CD8-positive, alpha-beta memory T cell (primary cell): ENCODE data around the gene MGAT3. TPM values are rescaled to one million over a fixed set of nuclear protein-coding genes. Genes with fewer than 3 reads are reported as not detected.

ENCODE experiments used
- CTCF ChIA-PET: fragments of 350-600 bp; sonication (Branson Sonifier 250); formaldehyde crosslinking; loops from one replicate; lab custom pipeline; 2021; ENCODE audit warnings: antibody characterized with exemption; lab: Charles Lee
- POLR2A ChIA-PET: fragments of 350-600 bp; sonication (Branson Sonifier 250); formaldehyde crosslinking; loops from one replicate; lab custom pipeline; 2021; ENCODE audit warnings: antibody characterized with exemption; lab: Charles Lee
- DNase-seq, 5 donors: peaks; one replicate each; pipeline versions ENCODE4 v3.0.0 to v3.0.0-alpha.2; 2020 to 2022; ENCODE audit warnings: mixed read lengths in 1 of 5
- H3K27ac ChIP-seq: one replicate; pipeline ENCODE4 v1.7.0; 2013; ENCODE audit warnings: low read depth, mild to moderate bottlenecking, low read length, moderate library complexity
- H3K27me3 ChIP-seq: 2 replicates; pipeline ENCODE4 v1.7.0; 2013; ENCODE audit warnings: low read length, mild to moderate bottlenecking; ENCODE audit not compliant: insufficient read depth, poor library complexity, severe bottlenecking
- H3K36me3 ChIP-seq: 2 replicates; pipeline ENCODE4 v1.7.0; 2013; ENCODE audit warnings: mild to moderate bottlenecking, low read length, moderate library complexity; ENCODE audit not compliant: insufficient read depth
- H3K4me1 ChIP-seq: 2 replicates; pipeline ENCODE4 v1.7.0; 2013; ENCODE audit warnings: mild to moderate bottlenecking, low read length, moderate library complexity; ENCODE audit not compliant: insufficient read depth
- H3K4me3 ChIP-seq: 2 replicates; pipeline ENCODE4 v1.7.0; 2013; ENCODE audit warnings: mild to moderate bottlenecking, low read length
- H3K9me3 ChIP-seq: 2 replicates; pipeline ENCODE4 v1.7.0; 2013; ENCODE audit warnings: mild to moderate bottlenecking, low read length
- H3K27ac Mint-ChIP-seq, 8 donors: one replicate each; pipeline ENCODE4 v1.8.0; 2020 to 2021; ENCODE audit warnings: mixed read lengths in 8 of 8, mild to moderate bottlenecking in 6 of 8, inconsistent platforms in 3 of 8, moderate library complexity in 3 of 8
- H3K27me3 Mint-ChIP-seq, 2 donors: one replicate each; pipeline ENCODE4 v1.8.0; 2020 to 2021; ENCODE audit warnings: mixed read lengths in 2 of 2, mild to moderate bottlenecking in 1 of 2, moderate library complexity in 1 of 2
- H3K36me3 Mint-ChIP-seq, 3 donors: one replicate each; pipeline ENCODE4 v1.8.0; 2020 to 2021; ENCODE audit warnings: mixed read lengths in 3 of 3, inconsistent platforms in 1 of 3, mild to moderate bottlenecking in 1 of 3
- H3K4me1 Mint-ChIP-seq, 3 donors: one replicate each; pipeline ENCODE4 v1.8.0; 2020 to 2021; ENCODE audit warnings: mixed read lengths in 3 of 3, inconsistent platforms in 1 of 3, mild to moderate bottlenecking in 1 of 3
- H3K4me3 Mint-ChIP-seq, 7 donors: one replicate each; pipeline ENCODE4 v1.8.0; 2020 to 2021; ENCODE audit warnings: mixed read lengths in 7 of 7, mild to moderate bottlenecking in 6 of 7, moderate library complexity in 4 of 7, inconsistent platforms in 2 of 7
- H3K9me3 Mint-ChIP-seq, 5 donors: one replicate each; pipeline ENCODE4 v1.8.0; 2020 to 2022; ENCODE audit warnings: mixed read lengths in 5 of 5, mild to moderate bottlenecking in 3 of 5, moderate library complexity in 2 of 5, inconsistent platforms in 1 of 5
- polyA plus RNA-seq: library from polyadenylated mRNA; unstranded; fragments of 300-500 nt; fragmentation: Illumina TruSeq; gene quantifications from one replicate; pipeline ENCODE4 v1.2.3, GENCODE V29; 2021
- total RNA-seq, 2 experiments: library from RNA; stranded (reverse); gene quantifications; one replicate each; pipeline ENCODE4 v1.2.3, GENCODE V29; 2021

The MGAT3 gene
- total and polyA plus RNA-seq, 3 experiments from 2014 or later, result 0.03 to 0.37 (median 0.27) TPM

DNA sequence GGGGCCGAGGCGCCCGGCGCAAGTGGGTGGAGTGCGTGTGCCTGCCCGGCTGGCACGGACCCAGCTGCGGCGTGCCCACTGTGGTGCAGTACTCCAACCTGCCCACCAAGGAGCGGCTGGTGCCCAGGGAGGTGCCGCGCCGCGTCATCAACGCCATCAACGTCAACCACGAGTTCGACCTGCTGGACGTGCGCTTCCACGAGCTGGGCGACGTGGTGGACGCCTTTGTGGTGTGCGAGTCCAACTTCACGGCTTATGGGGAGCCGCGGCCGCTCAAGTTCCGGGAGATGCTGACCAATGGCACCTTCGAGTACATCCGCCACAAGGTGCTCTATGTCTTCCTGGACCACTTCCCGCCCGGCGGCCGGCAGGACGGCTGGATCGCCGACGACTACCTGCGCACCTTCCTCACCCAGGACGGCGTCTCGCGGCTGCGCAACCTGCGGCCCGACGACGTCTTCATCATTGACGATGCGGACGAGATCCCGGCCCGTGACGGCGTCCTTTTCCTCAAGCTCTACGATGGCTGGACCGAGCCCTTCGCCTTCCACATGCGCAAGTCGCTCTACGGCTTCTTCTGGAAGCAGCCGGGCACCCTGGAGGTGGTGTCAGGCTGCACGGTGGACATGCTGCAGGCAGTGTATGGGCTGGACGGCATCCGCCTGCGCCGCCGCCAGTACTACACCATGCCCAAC, 31.2 kb downstream of the MGAT3 start:
- H3K9me3 ChIP-seq, result no peaks in the 10 kb centered on the region
- H3K9me3 Mint-ChIP-seq, result no peaks in the 10 kb centered on the region
- H3K4me3 ChIP-seq, result no peak overlapping the region
- POLR2A ChIA-PET, result no interaction called here
- no peak overlapping the region for H3K27ac ChIP-seq
- H3K27me3 ChIP-seq, result no peaks in the 10 kb centered on the region
- H3K36me3 Mint-ChIP-seq, result no peaks in the 10 kb centered on the region
- H3K4me1 Mint-ChIP-seq, result peaks cover 4 to 7% (median 6%) of the 10 kb centered on the region in 3 donors
- no peaks in the 10 kb centered on the region for H3K36me3 ChIP-seq
- DNase-seq, result no peak
- H3K27me3 Mint-ChIP-seq, result peaks cover 4% of the 10 kb centered on the region in 2 donors
- CTCF ChIA-PET, result no interaction called here
- no peak overlapping the region for H3K27ac Mint-ChIP-seq
- H3K4me3 Mint-ChIP-seq, result no peak overlapping the region
- H3K4me1 ChIP-seq, result peaks cover 10% of the 10 kb centered on the region

DNA sequence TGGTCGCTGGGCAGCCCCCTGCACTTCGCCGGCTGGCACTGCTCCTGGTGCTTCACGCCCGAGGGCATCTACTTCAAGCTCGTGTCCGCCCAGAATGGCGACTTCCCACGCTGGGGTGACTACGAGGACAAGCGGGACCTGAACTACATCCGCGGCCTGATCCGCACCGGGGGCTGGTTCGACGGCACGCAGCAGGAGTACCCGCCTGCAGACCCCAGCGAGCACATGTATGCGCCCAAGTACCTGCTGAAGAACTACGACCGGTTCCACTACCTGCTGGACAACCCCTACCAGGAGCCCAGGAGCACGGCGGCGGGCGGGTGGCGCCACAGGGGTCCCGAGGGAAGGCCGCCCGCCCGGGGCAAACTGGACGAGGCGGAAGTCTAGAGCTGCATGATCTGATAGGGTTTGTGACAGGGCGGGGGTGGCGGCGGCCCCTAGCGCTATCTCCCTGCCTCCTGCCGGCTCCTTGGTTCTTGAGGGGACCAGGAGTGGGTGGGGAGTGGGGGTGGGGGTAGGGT, 31.8 kb downstream of the MGAT3 start:
- CTCF ChIA-PET, result interaction anchor here (2.2 kb wide), 1 partner anchor 13 kb away, joined by 6 read pairs; the partner anchor contains the start of gene MIEF1
- H3K4me3 Mint-ChIP-seq, result no peak overlapping the region
- H3K27me3 Mint-ChIP-seq, result peaks cover 4% of the 10 kb centered on the region in 2 donors
- no peak for DNase-seq
- POLR2A ChIA-PET, result no interaction called here
- H3K27ac Mint-ChIP-seq, result no peak overlapping the region
- no peaks in the 10 kb centered on the region for H3K27me3 ChIP-seq
- H3K9me3 Mint-ChIP-seq, result no peaks in the 10 kb centered on the region
- peaks cover 10% of the 10 kb centered on the region for H3K4me1 ChIP-seq
- no peaks in the 10 kb centered on the region for H3K9me3 ChIP-seq
- H3K4me1 Mint-ChIP-seq, result peaks cover 4 to 7% (median 6%) of the 10 kb centered on the region in 3 donors
- no peaks in the 10 kb centered on the region for H3K36me3 Mint-ChIP-seq
- no peak overlapping the region for H3K4me3 ChIP-seq
- H3K27ac ChIP-seq, result no peak overlapping the region
- H3K36me3 ChIP-seq, result no peaks in the 10 kb centered on the region

DNA sequence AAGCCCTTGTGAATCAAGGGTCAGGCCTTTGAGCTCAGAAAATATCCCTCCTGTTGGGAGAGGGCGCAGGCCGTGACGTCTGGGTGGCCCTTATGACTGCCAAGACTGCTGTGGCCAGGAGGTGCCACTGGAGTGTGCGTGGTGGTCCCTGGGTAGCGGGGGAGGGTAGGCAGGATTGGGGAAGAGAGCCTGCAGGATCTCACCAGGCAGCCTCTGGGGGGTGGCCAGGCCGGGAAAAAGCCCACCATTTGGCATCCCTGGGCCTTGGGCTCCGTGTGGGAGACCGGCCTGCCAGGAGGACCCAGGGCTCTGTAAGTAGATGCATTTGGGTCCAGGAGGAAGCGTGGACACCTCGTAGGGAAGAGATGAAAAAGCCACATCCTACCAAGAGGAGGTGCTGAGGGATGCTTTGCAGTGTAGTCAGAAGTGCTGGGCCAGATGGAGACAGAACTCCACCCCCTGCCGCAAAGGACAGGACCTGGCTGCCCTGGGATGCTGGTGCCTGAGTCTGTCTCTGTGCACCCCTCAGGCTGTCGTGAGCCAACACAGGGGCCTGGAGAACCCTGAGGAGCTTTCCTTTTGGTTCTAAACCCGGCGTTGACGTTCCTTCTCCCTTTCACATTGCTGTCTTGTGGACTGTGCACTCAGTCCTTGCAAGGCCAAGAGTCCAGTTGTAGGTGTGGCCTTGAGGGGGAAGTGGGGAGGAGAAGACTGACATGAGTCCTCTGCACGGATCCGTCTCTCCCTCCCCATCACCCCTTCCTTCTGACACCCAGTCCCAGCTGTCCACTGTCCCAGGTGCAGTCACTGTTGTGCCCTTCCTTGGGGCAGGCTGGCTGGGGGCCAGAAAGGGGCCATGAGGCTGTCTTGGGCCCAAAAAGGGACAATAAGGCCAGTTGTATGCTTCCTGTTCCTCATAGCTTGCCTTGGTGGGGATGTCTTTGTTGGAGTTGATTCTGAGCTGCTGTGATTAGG, 32.6 kb downstream of the MGAT3 start:
- Mint-ChIP-seq H3K4me3 (no peak overlapping the region), H3K36me3 (no peaks in the 10 kb centered on the region), H3K4me1 (peaks cover 4 to 7% (median 6%) of the 10 kb centered on the region in 3 donors), H3K27ac (peak overlapping the region in 1 of 8 donors; percentile 17), H3K27me3 (peaks cover 4% of the 10 kb centered on the region in 2 donors), H3K9me3 (no peaks in the 10 kb centered on the region)
- Histone ChIP-seq H3K36me3 (no peaks in the 10 kb centered on the region), H3K27ac (no peak overlapping the region), H3K27me3 (no peaks in the 10 kb centered on the region), H3K9me3 (no peaks in the 10 kb centered on the region), H3K4me1 (peaks cover 10% of the 10 kb centered on the region), H3K4me3 (no peak overlapping the region)
- CTCF ChIA-PET, result interaction anchor here (0.8 to 2.2 kb wide), 7 partner anchors 12 to 536 kb away, joined by 3 to 17 read pairs (median 4); partner anchors contain the start of gene MIEF1
- DNase-seq, result no peak
- POLR2A ChIA-PET, result interaction anchor here (0.6 to 1.3 kb wide), 4 partner anchors 13 to 309 kb away, joined by 3 to 4 read pairs (median 4); partner anchors contain the start of genes MIEF1 and TAB1

DNA sequence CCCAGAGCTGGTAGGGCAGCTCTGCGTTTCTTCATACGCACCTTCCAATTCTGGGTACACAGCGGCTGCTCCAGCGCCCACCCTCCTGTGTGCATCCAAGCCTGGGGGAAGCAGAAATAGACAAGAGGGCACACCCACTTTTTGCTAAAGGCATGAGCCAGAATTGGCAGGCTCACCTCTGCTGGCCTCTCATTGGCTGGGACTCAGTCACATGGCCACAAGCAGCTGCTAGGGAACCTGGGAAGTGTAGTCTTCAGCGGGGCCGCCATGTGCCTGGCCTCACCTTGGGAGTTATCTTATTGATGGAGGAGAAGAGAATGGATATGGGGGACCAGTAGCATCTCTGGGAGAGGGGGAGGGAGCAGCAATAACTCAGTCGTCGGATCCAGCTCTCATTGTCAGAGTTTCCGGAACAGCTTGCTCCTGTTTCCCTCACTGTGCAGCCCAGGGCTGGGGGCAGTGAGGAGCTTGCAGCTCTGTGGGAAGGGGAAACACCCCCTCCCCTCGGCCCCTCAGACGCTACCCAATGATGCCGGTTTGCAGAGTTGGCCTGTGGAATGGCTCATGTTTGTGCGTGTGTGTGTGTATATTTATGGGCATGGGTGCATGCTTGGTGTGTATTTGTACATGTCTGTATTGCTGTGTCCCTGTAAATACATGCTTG, 33.5 kb downstream of the MGAT3 start:
- no peak overlapping the region for H3K27ac Mint-ChIP-seq
- Histone ChIP-seq H3K27ac (no peak overlapping the region), H3K9me3 (no peaks in the 10 kb centered on the region), H3K4me3 (no peak overlapping the region), H3K36me3 (no peaks in the 10 kb centered on the region), H3K4me1 (peaks cover 10% of the 10 kb centered on the region), H3K27me3 (no peaks in the 10 kb centered on the region)
- ChIA-PET CTCF (interaction anchor here (0.8 to 2.2 kb wide), 7 partner anchors 12 to 535 kb away, joined by 3 to 17 read pairs (median 4); partner anchors contain the start of gene MIEF1), POLR2A (interaction anchor here (0.5 to 1.3 kb wide), 3 partner anchors 12 to 90 kb away, joined by 3 to 8 read pairs (median 4); partner anchors contain the start of genes MIEF1 and TAB1)
- H3K9me3 Mint-ChIP-seq, result no peaks in the 10 kb centered on the region
- H3K4me3 Mint-ChIP-seq, result no peak overlapping the region
- DNase-seq, result peak; percentile 62 to 82 (median 67)
- peaks cover 0 to 4% of the 10 kb centered on the region in 2 donors for H3K27me3 Mint-ChIP-seq
- no peaks in the 10 kb centered on the region for H3K36me3 Mint-ChIP-seq
- H3K4me1 Mint-ChIP-seq, result peaks cover 4 to 7% (median 6%) of the 10 kb centered on the region in 3 donors

DNA sequence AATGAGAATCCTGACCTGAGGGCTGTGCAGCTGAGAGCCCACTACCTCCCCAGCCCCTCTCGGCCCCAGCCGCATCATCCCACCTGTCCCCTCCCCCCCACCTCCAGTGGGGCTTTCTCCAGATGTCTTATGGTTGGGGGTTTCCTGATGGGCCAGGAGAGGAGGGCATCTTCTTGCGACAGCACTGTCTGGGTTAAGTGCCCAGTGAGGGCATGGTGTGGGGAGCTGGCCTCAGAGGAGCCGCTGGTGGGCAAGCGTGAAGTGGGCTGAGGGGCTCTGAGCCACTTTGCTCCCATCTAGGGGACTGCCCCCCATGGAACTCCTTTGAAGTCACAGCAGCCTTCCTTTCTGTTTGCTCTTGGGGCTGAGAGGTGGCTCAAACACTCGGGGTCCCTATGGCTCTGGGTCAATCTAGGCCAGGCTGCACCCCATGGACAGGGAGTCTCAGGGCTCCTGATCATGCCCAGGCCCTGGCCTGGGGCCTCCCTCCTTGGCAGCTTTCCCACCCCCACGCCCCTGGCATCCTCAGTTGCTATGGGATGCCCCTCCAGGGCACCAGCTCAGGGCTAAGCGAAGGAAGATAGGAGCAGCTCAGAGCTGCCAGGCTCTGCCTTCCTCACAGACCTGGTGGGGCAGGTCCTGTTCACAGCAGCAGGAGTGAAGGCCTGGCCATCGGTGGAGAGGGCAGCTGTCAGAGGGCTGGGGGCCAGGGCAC, 34.3 kb downstream of the MGAT3 start:
- CTCF ChIA-PET, result interaction anchor here (1.0 to 2.2 kb wide), 5 partner anchors 11 to 148 kb away, joined by 3 to 17 read pairs (median 4); partner anchors contain the start of genes MIEF1 and TAB1

DNA sequence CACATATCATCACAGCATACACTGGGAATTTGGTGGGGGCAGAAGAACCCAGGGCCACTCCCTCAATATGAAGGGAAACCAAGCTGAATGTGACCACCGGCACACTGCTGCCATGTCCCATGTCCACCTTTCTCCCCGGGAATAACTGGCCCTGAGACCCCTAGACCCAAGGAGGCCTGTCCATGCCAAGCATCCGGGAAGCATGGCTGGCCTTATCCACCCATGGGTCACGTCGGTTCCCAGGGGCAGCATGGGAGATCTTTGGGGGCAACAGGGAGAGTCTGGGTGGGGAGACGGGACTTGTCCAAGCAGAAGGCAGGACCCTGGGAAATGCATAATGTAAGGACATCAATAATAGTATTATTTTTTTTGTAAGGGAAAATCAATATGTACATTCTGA, 34.9 kb downstream of the MGAT3 start:
- Mint-ChIP-seq H3K36me3 (no peaks in the 10 kb centered on the region), H3K4me3 (no peak overlapping the region), H3K4me1 (peaks cover 4 to 7% (median 6%) of the 10 kb centered on the region in 3 donors), H3K27ac (no peak overlapping the region), H3K27me3 (peaks cover 0 to 4% of the 10 kb centered on the region in 2 donors), H3K9me3 (no peaks in the 10 kb centered on the region)
- Histone ChIP-seq H3K4me1 (peaks cover 16% of the 10 kb centered on the region), H3K9me3 (no peaks in the 10 kb centered on the region), H3K4me3 (no peak overlapping the region), H3K27me3 (no peaks in the 10 kb centered on the region), H3K27ac (no peak overlapping the region), H3K36me3 (no peaks in the 10 kb centered on the region)
- ChIA-PET CTCF (interaction anchor here (1.0 to 3.9 kb wide), 3 partner anchors 23 to 92 kb away, joined by 3 to 57 read pairs (median 3); partner anchors contain the start of gene TAB1), POLR2A (interaction anchor here (1.1 kb wide), 1 partner anchor 37 kb away, joined by 3 read pairs; no protein-coding TSS in a partner anchor)
- no peak for DNase-seq

More for the DNA sequence above, 34.3 kb downstream of the MGAT3 start:
- Mint-ChIP-seq H3K4me3 (no peak overlapping the region), H3K4me1 (peaks cover 4 to 7% (median 6%) of the 10 kb centered on the region in 3 donors), H3K9me3 (no peaks in the 10 kb centered on the region), H3K27ac (no peak overlapping the region), H3K27me3 (peaks cover 0 to 4% of the 10 kb centered on the region in 2 donors), H3K36me3 (no peaks in the 10 kb centered on the region)
- no peak overlapping the region for H3K27ac ChIP-seq
- no peaks in the 10 kb centered on the region for H3K27me3 ChIP-seq
- no peaks in the 10 kb centered on the region for H3K36me3 ChIP-seq
- H3K4me3 ChIP-seq, result no peak overlapping the region
- DNase-seq, result no peak
- POLR2A ChIA-PET, result interaction anchor here (0.9 to 1.1 kb wide), 2 partner anchors 38 to 91 kb away, joined by 3 read pairs; partner anchors contain the start of gene TAB1
- H3K4me1 ChIP-seq, result peaks cover 11% of the 10 kb centered on the region
- H3K9me3 ChIP-seq, result no peaks in the 10 kb centered on the region
